Astrocyte (in vitro differentiated cells and primary cell): ENCODE data around the gene LMCD1. TPM values are rescaled to one million over a fixed set of nuclear protein-coding genes. Genes with fewer than 3 reads are reported as not detected.
A peak's percentile ranks its signal among the peaks of the same experiment; 100 is the strongest.

ENCODE experiments used
- DNase-seq: peaks from one replicate; pipeline ENCODE4 v3.0.0-alpha.2; 2010; ENCODE audit warnings: low read depth
- FAIRE-seq: peaks from 2 replicates; lab custom pipeline; 2011; peaks lifted over from hg19 to GRCh38; lab: Jason Lieb, UNC
- H2AFZ ChIP-seq: 2 replicates; pipeline ENCODE4 v1.6.0; 2012; ENCODE audit warnings: low read depth, low read length, inconsistent platforms
- H3K27ac ChIP-seq: 2 replicates; pipeline ENCODE4 v1.5.1; 2011; ENCODE audit warnings: low read depth, low read length, inconsistent platforms
- H3K27me3 ChIP-seq: 2 replicates; pipeline ENCODE4 v1.6.0; 2011; ENCODE audit warnings: low read length, inconsistent platforms; ENCODE audit not compliant: insufficient read depth
- H3K36me3 ChIP-seq: 2 replicates; pipeline ENCODE4 v1.5.1; 2011; ENCODE audit warnings: low read length, inconsistent platforms; ENCODE audit not compliant: insufficient read depth
- H3K4me1 ChIP-seq: 2 replicates; pipeline ENCODE4 v1.5.1; 2011; ENCODE audit warnings: low read length, inconsistent platforms; ENCODE audit not compliant: insufficient read depth
- H3K4me2 ChIP-seq: 2 replicates; pipeline ENCODE4 v1.6.0; 2012; ENCODE audit warnings: low read length, inconsistent platforms
- H3K4me3 ChIP-seq: 2 replicates; pipeline ENCODE4 v1.5.1; 2011; ENCODE audit warnings: low read depth, mild to moderate bottlenecking, low read length, inconsistent platforms; ENCODE audit not compliant: insufficient read depth
- H3K79me2 ChIP-seq: 2 replicates; pipeline ENCODE4 v1.6.0; 2012; ENCODE audit warnings: mild to moderate bottlenecking, low read length, inconsistent platforms; ENCODE audit not compliant: insufficient read depth
- H3K9ac ChIP-seq: 2 replicates; pipeline ENCODE4 v1.6.0; 2012; ENCODE audit warnings: mild to moderate bottlenecking, low read length, inconsistent platforms
- H3K9me3 ChIP-seq: 2 replicates; pipeline ENCODE4 v1.5.1; 2012; ENCODE audit warnings: low read depth, mild to moderate bottlenecking, low read length, inconsistent platforms; ENCODE audit not compliant: insufficient read depth
- H4K20me1 ChIP-seq: 2 replicates; pipeline ENCODE4 v1.6.0; 2012; ENCODE audit warnings: low read length, inconsistent platforms; ENCODE audit not compliant: insufficient read depth
- H3K27ac Mint-ChIP-seq: one replicate; pipeline ENCODE4 v1.8.0; 2021; ENCODE audit warnings: mild to moderate bottlenecking, mixed read lengths; ENCODE audit not compliant: unreplicated experiment
- H3K27me3 Mint-ChIP-seq: one replicate; pipeline ENCODE4 v1.8.0; 2021; ENCODE audit warnings: low read depth, mixed read lengths; ENCODE audit not compliant: unreplicated experiment
- H3K36me3 Mint-ChIP-seq: one replicate; pipeline ENCODE4 v1.8.0; 2021; ENCODE audit warnings: low read depth, mixed read lengths; ENCODE audit not compliant: unreplicated experiment
- H3K4me1 Mint-ChIP-seq: one replicate; pipeline ENCODE4 v1.8.0; 2021; ENCODE audit warnings: low read depth, mixed read lengths; ENCODE audit not compliant: unreplicated experiment
- H3K4me3 Mint-ChIP-seq: one replicate; pipeline ENCODE4 v1.8.0; 2021; ENCODE audit warnings: mild to moderate bottlenecking, moderate library complexity, mixed read lengths; ENCODE audit not compliant: unreplicated experiment
- H3K9me3 Mint-ChIP-seq: one replicate; pipeline ENCODE4 v1.8.0; 2021; ENCODE audit warnings: mild to moderate bottlenecking, mixed read lengths; ENCODE audit not compliant: unreplicated experiment
- EZH2 ChIP-seq: IDR thresholded peaks from 2 replicates; pipeline ENCODE4 v1.6.1; 2012; ENCODE audit warnings: mild to moderate bottlenecking, low read length, inconsistent platforms; ENCODE audit not compliant: insufficient read depth
- total RNA-seq: library from RNA; stranded (reverse); gene quantifications from 2 replicates; pipeline ENCODE4 v1.2.1, GENCODE V29; 2021
- TF ChIP-seq, protein P1 (sequence below): IDR thresholded peaks from 2 replicates; pipeline ENCODE4 v1.5.1; 2011; ENCODE audit warnings: low read depth, mild to moderate bottlenecking, inconsistent platforms, low read length, moderate library complexity; ENCODE audit not compliant: insufficient read depth

Gene LMCD1
- total RNA-seq, 1 donor from 2014 or later = 374 TPM

GRCh38 chr3:8565376-8565775, 63.8 kb downstream of the LMCD1 start:
- H3K27me3 Mint-ChIP-seq = no peaks in the 10 kb centered on the region
- peaks cover 28% of the 10 kb centered on the region for H3K4me1 Mint-ChIP-seq
- H3K27ac Mint-ChIP-seq = peak overlapping the region; percentile 34
- TF ChIP-seq, protein P1, sequence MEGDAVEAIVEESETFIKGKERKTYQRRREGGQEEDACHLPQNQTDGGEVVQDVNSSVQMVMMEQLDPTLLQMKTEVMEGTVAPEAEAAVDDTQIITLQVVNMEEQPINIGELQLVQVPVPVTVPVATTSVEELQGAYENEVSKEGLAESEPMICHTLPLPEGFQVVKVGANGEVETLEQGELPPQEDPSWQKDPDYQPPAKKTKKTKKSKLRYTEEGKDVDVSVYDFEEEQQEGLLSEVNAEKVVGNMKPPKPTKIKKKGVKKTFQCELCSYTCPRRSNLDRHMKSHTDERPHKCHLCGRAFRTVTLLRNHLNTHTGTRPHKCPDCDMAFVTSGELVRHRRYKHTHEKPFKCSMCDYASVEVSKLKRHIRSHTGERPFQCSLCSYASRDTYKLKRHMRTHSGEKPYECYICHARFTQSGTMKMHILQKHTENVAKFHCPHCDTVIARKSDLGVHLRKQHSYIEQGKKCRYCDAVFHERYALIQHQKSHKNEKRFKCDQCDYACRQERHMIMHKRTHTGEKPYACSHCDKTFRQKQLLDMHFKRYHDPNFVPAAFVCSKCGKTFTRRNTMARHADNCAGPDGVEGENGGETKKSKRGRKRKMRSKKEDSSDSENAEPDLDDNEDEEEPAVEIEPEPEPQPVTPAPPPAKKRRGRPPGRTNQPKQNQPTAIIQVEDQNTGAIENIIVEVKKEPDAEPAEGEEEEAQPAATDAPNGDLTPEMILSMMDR = no peak
- TF ChIP-seq EZH2 = no peak
- peaks cover 20% of the 10 kb centered on the region for H3K4me1 ChIP-seq
- no peaks in the 10 kb centered on the region for H3K9me3 ChIP-seq
- H3K4me3 Mint-ChIP-seq = no peak overlapping the region
- H4K20me1 ChIP-seq = no peaks in the 10 kb centered on the region
- peaks cover 17% of the 10 kb centered on the region for H3K36me3 ChIP-seq
- peaks cover 21% of the 10 kb centered on the region for H3K36me3 Mint-ChIP-seq
- H3K9ac ChIP-seq = no peak overlapping the region
- no peaks in the 10 kb centered on the region for H3K79me2 ChIP-seq
- H3K4me3 ChIP-seq = no peak overlapping the region
- no peak overlapping the region for H2AFZ ChIP-seq
- H3K9me3 Mint-ChIP-seq = no peaks in the 10 kb centered on the region
- no peak overlapping the region for H3K27ac ChIP-seq
- H3K4me2 ChIP-seq = no peak overlapping the region
- H3K27me3 ChIP-seq = no peaks in the 10 kb centered on the region
- DNase-seq = no peak
- no peak for FAIRE-seq

GRCh38 chr3:8567784-8568575, 66.4 kb downstream of the LMCD1 start:
- H3K27me3 Mint-ChIP-seq = no peaks in the 10 kb centered on the region
- peaks cover 19% of the 10 kb centered on the region for H3K4me1 Mint-ChIP-seq
- Histone ChIP-seq H3K36me3 (peaks cover 20% of the 10 kb centered on the region), H3K27ac (no peak overlapping the region), H3K4me1 (no peaks in the 10 kb centered on the region), H3K4me2 (no peak overlapping the region), H3K27me3 (no peaks in the 10 kb centered on the region), H3K4me3 (no peak overlapping the region), H3K9ac (no peak overlapping the region), H3K79me2 (no peaks in the 10 kb centered on the region), H3K9me3 (no peaks in the 10 kb centered on the region), H4K20me1 (no peaks in the 10 kb centered on the region), H2AFZ (no peak overlapping the region)
- H3K36me3 Mint-ChIP-seq = peaks cover 29% of the 10 kb centered on the region
- DNase-seq (no peak), FAIRE-seq (no peak)
- no peak overlapping the region for H3K4me3 Mint-ChIP-seq
- no peak for TF ChIP-seq EZH2
- TF ChIP-seq, protein P1 = no peak
- H3K27ac Mint-ChIP-seq = peak overlapping the region; percentile 41
- peaks cover 3% of the 10 kb centered on the region for H3K9me3 Mint-ChIP-seq

DNA sequence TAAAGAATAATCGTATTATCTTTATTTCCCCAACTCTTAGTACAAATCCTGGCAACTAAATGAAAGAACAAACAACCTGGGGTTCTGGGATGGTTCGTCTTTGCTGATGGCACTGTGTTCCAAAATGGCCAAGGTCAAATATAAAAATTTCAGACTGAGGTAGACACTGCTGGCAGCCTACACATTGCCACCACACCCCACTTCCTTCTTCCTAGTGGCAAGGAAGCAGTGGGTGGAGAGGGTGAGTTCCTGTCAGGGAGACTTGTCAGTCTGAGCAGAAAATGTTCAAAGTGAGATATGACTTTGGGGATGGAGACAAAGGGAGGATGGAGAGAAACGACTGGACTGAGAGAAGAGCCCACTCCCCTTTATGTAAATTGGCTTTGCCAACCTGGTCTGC, 69.6 kb downstream of the LMCD1 start:
- Histone ChIP-seq H3K79me2 (no peaks in the 10 kb centered on the region), H3K4me3 (no peak overlapping the region), H3K27ac (no peak overlapping the region), H4K20me1 (no peaks in the 10 kb centered on the region), H3K9ac (no peak overlapping the region), H3K9me3 (no peaks in the 10 kb centered on the region), H3K4me1 (peaks cover 11% of the 10 kb centered on the region), H3K4me2 (no peak overlapping the region), H2AFZ (no peak overlapping the region), H3K36me3 (peaks cover 16% of the 10 kb centered on the region), H3K27me3 (no peaks in the 10 kb centered on the region)
- TF ChIP-seq, protein P1 = no peak
- no peak for TF ChIP-seq EZH2
- no peak overlapping the region for H3K4me3 Mint-ChIP-seq
- no peak overlapping the region for H3K27ac Mint-ChIP-seq
- no peaks in the 10 kb centered on the region for H3K27me3 Mint-ChIP-seq
- DNase-seq = no peak
- FAIRE-seq = no peak
- peaks cover 34% of the 10 kb centered on the region for H3K4me1 Mint-ChIP-seq
- H3K36me3 Mint-ChIP-seq = peaks cover 32% of the 10 kb centered on the region
- peaks cover 3% of the 10 kb centered on the region for H3K9me3 Mint-ChIP-seq
